Measurements from ENCODE around the gene CABP5.
"Not testable (repeated sequence)": the region's sequence is repeated elsewhere in the genome, so short reads cannot be mapped to it uniquely, and the experiment has no call there.

The CABP5 gene

GRCh38 chr19:48043675-48044258 is at the start of gene CABP5:
CABP5 (minus strand) TSS chr19:48044079; CDS start chr19:48043922, 157 bp downstream.
- no peak for TF ChIP-seq JUND (IDR thresholded peaks at IDR 0.05; ENCODE audit: low read depth)
- no peak for DNase-seq (ENCODE audit: low read depth in 1 of 2, low spot score in 1 of 2)
- in situ Hi-C loops (cut with HindIII; ENCODE audit: low pct_unique_long_range_greater_than_20kb, low sequenced_read_pairs), result no loop called here

DNA sequence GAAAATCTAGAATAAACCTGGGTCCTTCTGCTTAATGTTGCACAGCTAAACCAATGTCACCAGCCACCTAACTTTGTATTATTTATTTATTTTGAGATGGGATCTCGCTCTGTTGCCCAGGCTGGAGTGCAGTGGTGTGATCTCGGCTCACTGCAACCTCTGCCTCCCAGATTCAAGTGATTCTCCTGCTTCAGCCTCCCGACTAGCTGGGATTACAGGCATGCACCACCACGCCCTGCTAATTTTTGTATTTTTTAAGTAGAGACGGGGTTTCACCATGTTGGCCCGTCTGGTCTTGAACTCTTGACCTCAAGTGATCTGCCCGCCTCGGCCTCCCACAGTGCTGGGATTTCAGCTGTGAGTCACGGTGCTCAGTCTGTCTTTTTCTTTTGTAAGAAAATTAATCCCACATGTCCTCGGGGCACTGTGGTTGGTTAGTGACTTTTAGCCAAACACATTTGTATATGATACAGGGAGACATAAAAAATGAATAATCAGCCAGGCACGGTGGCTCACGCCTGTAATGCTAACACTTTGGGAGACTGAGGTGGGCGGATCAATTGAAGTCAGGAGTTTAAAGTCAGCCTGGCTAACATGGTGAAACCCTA is 47.3 kb upstream of the CABP5 start:
- in situ Hi-C loops (cut with HindIII; ENCODE audit: low pct_unique_long_range_greater_than_20kb, low sequenced_read_pairs); DNase-seq (ENCODE audit: low read depth in 1 of 2, low spot score in 1 of 2): not testable (repeated sequence)

DNA sequence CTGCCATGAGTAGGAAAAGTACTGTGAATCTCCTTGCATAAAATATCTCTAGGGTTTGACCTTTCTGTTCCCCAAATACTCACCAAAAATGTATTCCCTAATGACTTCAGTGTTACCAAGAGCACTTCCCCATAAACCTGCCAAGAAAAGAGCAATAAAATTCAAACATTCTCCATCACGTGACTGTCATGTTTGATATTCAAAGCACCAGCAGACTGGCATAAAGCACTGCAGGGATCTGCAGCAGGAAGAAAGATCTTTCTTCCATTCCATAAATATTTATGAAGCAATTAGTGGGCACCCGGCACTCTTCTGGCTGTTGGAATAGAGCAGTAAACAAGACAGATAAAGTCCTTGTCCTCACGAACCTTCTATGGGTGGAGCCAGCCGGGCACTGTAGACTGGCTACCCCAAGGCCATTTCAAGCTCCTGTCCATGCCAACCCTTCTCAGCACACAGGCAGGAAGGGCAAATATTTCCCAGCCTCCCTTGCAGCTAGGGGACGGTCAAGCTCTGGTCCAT is 46.5 kb upstream of the CABP5 start:
- DNase-seq (ENCODE audit: low read depth in 1 of 2, low spot score in 1 of 2), result peak in 1 of 2 experiments; percentile 47
- no peak for TF ChIP-seq JUND (IDR thresholded peaks at IDR 0.05; ENCODE audit: low read depth)
- in situ Hi-C loops (cut with HindIII; ENCODE audit: low pct_unique_long_range_greater_than_20kb, low sequenced_read_pairs), result no loop called here

DNA sequence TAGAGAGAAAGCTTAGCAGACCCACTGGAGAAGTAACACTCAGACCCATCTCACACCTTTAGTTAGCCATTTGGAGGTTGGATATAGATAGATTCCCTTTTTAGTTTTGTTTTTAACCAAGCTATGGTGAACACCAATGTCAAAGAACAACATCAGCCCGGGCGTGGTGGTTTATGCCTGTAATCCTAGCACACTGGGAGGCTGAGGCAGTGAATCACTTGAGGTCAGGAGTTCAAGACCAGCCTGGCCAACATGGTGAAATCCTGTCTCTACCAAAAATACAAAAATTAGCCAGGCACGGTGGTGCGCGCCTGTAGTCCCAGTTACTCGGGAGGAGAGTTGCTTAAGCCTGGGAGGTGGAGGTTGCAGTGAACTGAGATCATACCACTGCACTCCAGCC is 45.1 kb upstream of the CABP5 start:
- in situ Hi-C loops (cut with HindIII; ENCODE audit: low pct_unique_long_range_greater_than_20kb, low sequenced_read_pairs); DNase-seq (ENCODE audit: low read depth in 1 of 2, low spot score in 1 of 2): not testable (repeated sequence)

DNA sequence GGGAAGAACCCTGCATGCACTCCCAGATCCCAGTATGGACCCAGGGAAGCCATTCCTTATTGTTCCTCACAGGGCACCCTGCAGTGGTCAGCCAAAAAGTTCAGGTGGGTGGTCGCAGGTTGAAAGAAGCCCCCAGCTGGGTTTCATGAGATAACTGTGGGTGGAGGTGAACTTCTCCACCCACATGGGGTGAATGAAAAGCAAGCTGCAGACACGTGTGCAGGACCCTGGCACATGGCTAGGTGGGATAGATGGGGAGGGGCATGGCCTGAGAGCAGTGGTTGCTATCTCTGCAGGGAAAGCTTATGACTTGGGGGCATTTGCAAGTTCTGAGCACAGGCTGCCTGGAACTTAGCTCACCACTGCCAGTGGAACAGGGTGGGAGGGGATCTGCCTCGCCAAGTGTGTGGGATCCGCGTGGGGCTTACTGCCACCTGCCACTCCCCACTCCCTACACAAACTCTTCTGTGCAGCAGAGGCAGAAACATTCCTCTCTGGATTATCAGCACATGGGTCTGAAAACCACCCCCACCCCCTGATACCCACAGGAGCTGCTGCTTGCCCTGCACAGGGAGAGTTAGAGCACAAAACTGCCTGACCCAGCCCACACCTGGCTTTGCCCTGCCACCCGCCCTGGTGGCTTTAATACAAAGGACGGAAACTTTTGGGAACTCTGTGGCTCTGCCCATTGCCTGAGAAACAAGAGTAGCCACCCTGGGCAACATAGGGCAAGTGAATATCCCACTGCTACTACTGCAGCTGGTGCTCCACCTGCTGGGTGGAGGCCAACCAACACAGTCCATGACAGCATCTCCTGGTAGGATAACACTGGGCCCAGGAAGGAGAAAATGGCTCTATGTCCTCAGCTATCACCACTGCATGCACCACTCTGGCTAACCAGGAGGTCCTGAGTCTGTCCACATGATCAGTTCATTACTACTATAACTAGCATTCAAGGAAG is 42.3 kb upstream of the CABP5 start:
- in situ Hi-C loops (cut with HindIII; ENCODE audit: low pct_unique_long_range_greater_than_20kb, low sequenced_read_pairs), result no loop called here
- TF ChIP-seq JUND (IDR thresholded peaks at IDR 0.05; ENCODE audit: low read depth), result no peak
- DNase-seq (ENCODE audit: low read depth in 1 of 2, low spot score in 1 of 2), result peak in 1 of 2 experiments; percentile 38

DNA sequence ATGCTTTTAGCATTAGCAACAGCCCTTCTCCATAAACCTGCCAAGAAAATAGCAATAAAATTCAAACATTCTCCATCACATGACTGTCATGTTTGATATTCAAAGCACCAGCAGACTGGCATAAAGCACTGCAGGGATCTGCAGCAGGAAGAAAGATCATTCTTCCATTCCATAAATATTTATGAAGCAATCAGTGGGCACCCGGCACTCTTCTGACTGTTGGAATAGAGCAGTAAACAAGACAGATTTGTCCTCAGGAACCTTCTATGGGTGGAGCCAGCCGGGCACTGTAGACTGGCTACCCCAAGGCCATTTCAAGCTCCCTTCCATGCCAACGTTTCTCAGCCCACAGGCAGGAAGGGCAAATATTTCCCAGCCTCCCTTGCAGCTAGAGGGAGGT is 41.2 kb upstream of the CABP5 start:
- TF ChIP-seq JUND (IDR thresholded peaks at IDR 0.05; ENCODE audit: low read depth), result no peak
- in situ Hi-C loops (cut with HindIII; ENCODE audit: low pct_unique_long_range_greater_than_20kb, low sequenced_read_pairs), result no loop called here
- peak in 1 of 2 experiments; percentile 22 for DNase-seq (ENCODE audit: low read depth in 1 of 2, low spot score in 1 of 2)

DNA sequence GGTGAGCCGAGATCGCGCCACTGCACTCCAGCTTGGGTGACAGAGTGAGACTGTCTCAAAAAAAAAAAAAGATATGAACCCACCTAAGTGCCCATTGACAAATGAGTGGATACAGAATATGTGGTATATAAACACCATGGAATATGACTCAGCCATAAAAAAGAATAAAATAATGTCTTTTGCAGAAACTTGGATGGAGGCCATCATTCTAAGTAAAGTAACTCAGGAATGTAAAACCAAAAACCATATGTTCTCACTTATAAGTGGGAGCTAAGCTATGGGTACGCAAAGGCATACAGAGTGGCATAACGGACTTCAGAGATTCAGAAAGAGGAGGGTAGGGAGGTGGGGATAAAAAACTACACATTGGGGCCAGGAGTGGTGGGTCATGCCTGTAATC is 37.2 kb upstream of the CABP5 start:
- no peak for TF ChIP-seq JUND (IDR thresholded peaks at IDR 0.05; ENCODE audit: low read depth)
- no peak for DNase-seq (ENCODE audit: low read depth in 1 of 2, low spot score in 1 of 2)
- in situ Hi-C loops (cut with HindIII; ENCODE audit: low pct_unique_long_range_greater_than_20kb, low sequenced_read_pairs), result no loop called here

- DNase-seq (ENCODE audit: low read depth in 1 of 2, low spot score in 1 of 2); in situ Hi-C loops (cut with HindIII; ENCODE audit: low pct_unique_long_range_greater_than_20kb, low sequenced_read_pairs): not testable (repeated sequence)
These were observed 26.4 kb upstream of the CABP5 start for GRCh38 chr19:48070177-48070769.

DNA sequence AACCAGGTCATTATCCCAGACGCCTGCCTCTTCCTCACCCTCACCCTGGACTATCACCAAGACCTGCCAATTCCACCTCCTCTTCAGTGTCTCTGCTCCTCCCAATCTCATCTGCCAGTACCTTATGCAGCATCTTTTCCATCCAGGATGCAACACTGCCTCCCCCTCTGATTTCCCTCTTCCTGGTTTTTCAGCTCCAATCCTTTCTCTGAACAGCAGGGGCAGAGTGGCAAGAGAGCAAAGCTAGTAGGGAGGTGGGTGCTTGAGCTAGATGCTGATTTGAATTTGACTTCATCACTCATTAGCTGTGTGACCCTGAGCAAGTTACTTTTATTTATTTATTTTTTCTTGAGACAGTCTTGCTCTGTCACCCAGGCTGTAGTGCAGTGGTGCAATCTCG is 25.6 kb upstream of the CABP5 start:
- TF ChIP-seq JUND (IDR thresholded peaks at IDR 0.05; ENCODE audit: low read depth), result no peak
- no peak for DNase-seq (ENCODE audit: low read depth in 1 of 2, low spot score in 1 of 2)
- in situ Hi-C loops (cut with HindIII; ENCODE audit: low pct_unique_long_range_greater_than_20kb, low sequenced_read_pairs), result no loop called here

GRCh38 chr19:48064509-48064908 is 20.6 kb upstream of the CABP5 start:
- no peak for TF ChIP-seq JUND (IDR thresholded peaks at IDR 0.05; ENCODE audit: low read depth)
- no peak for DNase-seq (ENCODE audit: low read depth in 1 of 2, low spot score in 1 of 2)
- in situ Hi-C loops (cut with HindIII; ENCODE audit: low pct_unique_long_range_greater_than_20kb, low sequenced_read_pairs), result no loop called here

- TF ChIP-seq JUND (IDR thresholded peaks at IDR 0.05; ENCODE audit: low read depth), result no peak
- in situ Hi-C loops (cut with HindIII; ENCODE audit: low pct_unique_long_range_greater_than_20kb, low sequenced_read_pairs), result no loop called here
These were observed 17.8 kb upstream of the CABP5 start for GRCh38 chr19:48061401-48062344.

DNA sequence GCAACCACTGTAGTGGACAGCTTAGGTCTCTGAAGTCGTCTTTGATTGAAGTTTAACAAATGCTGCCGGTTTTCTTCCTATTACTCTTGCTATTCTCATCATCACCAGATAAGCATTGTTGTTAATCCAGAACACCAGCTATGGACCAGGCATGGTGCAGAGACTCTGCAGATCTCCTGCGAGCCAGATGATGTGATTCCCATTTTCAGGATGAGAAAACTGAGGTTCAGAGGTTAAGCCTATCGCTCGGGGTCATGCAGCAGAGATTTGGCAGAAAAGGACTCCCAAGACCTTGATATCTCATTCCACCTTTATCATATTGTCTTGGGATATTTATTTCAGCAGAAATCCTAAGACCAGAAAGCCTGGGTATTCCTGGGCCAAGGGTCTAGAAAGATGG is 16.5 kb upstream of the CABP5 start:
- TF ChIP-seq JUND (IDR thresholded peaks at IDR 0.05; ENCODE audit: low read depth), result no peak
- in situ Hi-C loops (cut with HindIII; ENCODE audit: low pct_unique_long_range_greater_than_20kb, low sequenced_read_pairs), result no loop called here

More at GRCh38 chr19:48061401-48062344, 17.8 kb upstream of the CABP5 start:
- DNase-seq (ENCODE audit: low read depth in 1 of 2, low spot score in 1 of 2), result peak; percentile 12 to 89

More for the DNA sequence above, 16.5 kb upstream of the CABP5 start:
- no peak for DNase-seq (ENCODE audit: low read depth in 1 of 2, low spot score in 1 of 2)
